HG03571 (cell line): Measurements from ENCODE around the gene ANK2.

Experiments
- ATAC-seq: cut with Tn5 transposase; IDR thresholded peaks from one replicate; pipeline ENCODE4 v1.9.1; 2021; ENCODE audit not compliant: unreplicated experiment

Gene ANK2

GRCh38 chr4:113330200-113330599, 280.7 kb downstream of the ANK2 start:
- ATAC-seq = no peak

GRCh38 chr4:113331811-113332210, 282.4 kb downstream of the ANK2 start:
- ATAC-seq = no peak

GRCh38 chr4:113332701-113333100, 283.2 kb downstream of the ANK2 start:
- no peak for ATAC-seq

GRCh38 chr4:113335746-113336145, 286.3 kb downstream of the ANK2 start:
- no peak for ATAC-seq

- ATAC-seq = no peak
These were observed 287.1 kb downstream of the ANK2 start for GRCh38 chr4:113336556-113336955.

GRCh38 chr4:113339430-113339813, 290.0 kb downstream of the ANK2 start:
- ATAC-seq = no peak

- no peak for ATAC-seq
These were observed 294.6 kb downstream of the ANK2 start for GRCh38 chr4:113344100-113344499.

GRCh38 chr4:113347245-113347644, 297.8 kb downstream of the ANK2 start:
- ATAC-seq = no peak

GRCh38 chr4:113349430-113349829, 300.0 kb downstream of the ANK2 start:
- ATAC-seq = peak; percentile 48

GRCh38 chr4:113350576-113350975, 301.1 kb downstream of the ANK2 start:
- no peak for ATAC-seq

GRCh38 chr4:113355550-113356371, 306.3 kb downstream of the ANK2 start:
- ATAC-seq = peak; percentile 98

GRCh38 chr4:113356453-113356852, 307.0 kb downstream of the ANK2 start:
- no peak for ATAC-seq

- no peak for ATAC-seq
These were observed 309.3 kb downstream of the ANK2 start for GRCh38 chr4:113358784-113359183.

- ATAC-seq = no peak
These were observed 315.9 kb downstream of the ANK2 start for GRCh38 chr4:113365377-113365776.

- ATAC-seq = no peak
These were observed 318.6 kb downstream of the ANK2 start for GRCh38 chr4:113368056-113368455.

GRCh38 chr4:113371111-113371510, 321.7 kb downstream of the ANK2 start:
- no peak for ATAC-seq

GRCh38 chr4:113375964-113376666, 326.7 kb downstream of the ANK2 start:
- no peak for ATAC-seq

- ATAC-seq = no peak
These were observed 329.4 kb downstream of the ANK2 start for GRCh38 chr4:113378836-113379235.

- ATAC-seq = no peak
These were observed 333.3 kb downstream of the ANK2 start for GRCh38 chr4:113382704-113383103.

- no peak for ATAC-seq
These were observed 333.8 kb downstream of the ANK2 start for GRCh38 chr4:113383111-113383785.

- no peak for ATAC-seq
These were observed 335.1 kb downstream of the ANK2 start for GRCh38 chr4:113384600-113384999.
